Measurements from ENCODE around the gene MASTL.
"Not testable (repeated sequence)": the region's sequence is repeated elsewhere in the genome, so short reads cannot be mapped to it uniquely, and the experiment has no call there.

MASTL gene

DNA sequence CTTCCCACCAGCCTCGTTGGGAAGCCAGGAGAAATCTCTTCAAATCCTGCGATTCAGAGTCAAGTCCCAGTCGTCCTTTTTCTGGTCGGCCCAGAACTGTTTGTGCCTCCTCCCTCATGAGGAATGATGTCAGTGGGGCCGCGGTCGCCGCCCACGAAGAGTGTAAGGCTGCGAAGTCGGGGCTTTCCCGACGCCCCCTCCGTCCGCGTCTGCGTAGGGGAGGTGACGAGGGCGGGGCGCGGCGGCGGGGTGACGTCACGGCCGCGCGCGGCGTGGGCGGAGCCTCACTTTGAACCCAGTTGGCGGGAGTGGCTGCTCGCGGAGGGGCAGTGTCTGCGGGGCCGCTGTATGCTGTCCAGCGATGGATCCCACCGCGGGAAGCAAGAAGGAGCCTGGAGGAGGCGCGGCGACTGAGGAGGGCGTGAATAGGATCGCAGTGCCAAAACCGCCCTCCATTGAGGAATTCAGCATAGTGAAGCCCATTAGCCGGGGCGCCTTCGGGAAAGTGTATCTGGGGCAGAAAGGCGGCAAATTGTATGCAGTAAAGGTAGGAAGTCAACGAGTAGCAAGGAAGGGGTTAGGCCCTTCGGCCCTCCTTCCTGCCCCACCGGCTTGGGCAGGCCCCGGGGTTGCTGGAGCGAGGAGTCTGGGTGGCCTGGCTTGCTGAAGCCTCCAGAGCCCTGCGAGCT, at the start of gene MASTL:
TSS of gene MASTL (plus strand) at position 287 of the 689 bp plus-strand sequence. CDS start at position 362, 75 bp downstream.
- DNase-seq (ENCODE audit: low read depth in 2 of 3, low spot score in 2 of 3): peak; percentile 90 to 92 (median 92)

DNA sequence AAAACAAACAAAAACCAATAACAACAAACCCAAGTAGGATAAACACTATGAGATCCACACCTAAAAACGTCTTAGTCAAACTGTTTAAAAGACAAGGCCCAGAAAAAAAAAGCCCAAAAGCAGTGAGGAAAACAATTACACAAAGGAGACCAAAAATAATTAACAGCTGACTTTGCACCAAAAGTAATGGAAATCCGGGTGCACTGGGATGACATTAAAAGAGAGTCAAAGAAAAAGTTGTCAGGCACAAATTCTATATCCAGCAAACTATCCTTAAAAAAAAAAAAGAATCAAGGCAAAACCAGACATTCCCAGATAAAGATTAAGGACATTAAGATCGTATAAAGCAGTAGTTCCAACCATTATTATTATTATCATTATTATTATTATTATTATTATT, 47.0 kb upstream of the MASTL start:
- no peak for DNase-seq (ENCODE audit: low read depth in 2 of 3, low spot score in 2 of 3)

DNA sequence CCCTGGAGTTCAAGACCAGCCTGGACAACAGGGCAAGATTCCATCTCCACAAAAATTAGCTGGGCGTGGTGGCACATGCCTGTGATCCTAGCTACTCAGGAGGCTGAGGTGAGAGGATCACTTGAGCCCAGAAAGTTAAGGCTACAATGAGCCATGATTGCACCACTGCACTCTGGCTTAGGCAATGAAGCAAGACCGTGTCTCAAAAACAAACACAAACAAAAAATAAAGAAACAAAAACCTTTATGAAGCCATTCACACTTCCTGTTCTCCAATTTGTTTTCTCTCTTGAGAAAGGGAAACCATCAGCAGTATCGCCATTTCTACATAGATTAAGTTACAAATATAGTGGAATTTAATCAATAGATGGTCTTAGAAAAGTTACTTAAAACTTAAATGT, 20.8 kb upstream of the MASTL start:
- DNase-seq (ENCODE audit: low read depth in 2 of 3, low spot score in 2 of 3): no peak

DNA sequence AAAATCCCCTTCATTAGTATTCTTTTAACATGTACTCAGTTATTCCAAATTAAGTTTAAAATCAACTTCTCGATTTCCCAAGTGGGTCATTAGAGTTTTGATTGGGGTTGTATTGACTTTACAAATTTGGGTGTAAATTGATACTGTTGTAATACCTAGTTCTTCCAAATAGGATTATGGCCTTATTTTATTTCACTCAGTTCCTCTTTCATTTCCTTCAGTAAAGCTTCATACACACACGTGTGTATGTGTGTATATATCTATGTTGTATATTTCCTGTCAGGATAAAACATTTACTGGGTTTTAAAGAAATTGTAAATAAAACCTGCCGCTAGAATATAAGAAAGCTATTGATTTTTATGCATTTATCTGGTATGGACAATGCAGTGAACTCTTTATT, 16.9 kb upstream of the MASTL start:
- no peak for DNase-seq (ENCODE audit: low read depth in 2 of 3, low spot score in 2 of 3)

DNA sequence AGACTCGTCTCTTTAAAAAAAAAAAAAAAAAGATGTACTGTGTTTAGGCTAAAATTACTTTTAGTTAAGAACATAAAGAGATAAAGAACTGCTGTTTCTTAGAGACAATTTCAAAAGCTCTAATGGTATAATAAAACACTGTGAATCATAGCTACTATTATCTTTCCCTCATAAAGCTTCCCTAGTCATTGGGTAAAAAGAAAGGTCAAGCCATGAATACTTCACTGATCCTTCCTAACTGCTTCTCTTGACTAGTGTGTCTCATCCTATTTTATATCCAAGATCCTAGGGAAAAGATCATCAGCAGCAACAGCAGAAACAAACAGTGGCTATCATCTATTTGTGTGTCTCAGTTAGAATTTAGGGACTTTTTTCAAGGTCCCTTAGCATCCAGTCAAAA, 11.5 kb upstream of the MASTL start:
- no peak for DNase-seq (ENCODE audit: low read depth in 2 of 3, low spot score in 2 of 3)

DNA sequence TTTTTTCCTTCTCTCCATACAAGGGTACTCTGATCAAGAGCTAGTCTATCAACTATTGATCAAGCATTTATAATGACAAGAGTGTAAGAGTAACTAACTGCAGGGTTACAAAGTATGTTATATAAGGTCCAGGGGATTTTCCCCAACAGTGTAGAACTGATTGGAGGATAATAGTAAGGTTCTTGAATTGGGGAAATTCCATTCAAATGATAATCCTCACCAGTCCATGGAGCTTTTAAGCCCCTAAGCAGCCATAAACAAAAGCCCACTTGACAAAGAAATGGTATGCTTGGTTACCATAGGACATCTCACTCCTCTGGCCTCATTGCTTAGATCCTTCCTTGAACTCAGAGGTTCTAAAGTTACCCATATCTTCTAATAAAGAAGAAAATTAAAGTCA, 9.2 kb upstream of the MASTL start:
- DNase-seq (ENCODE audit: low read depth in 2 of 3, low spot score in 2 of 3): no peak

DNA sequence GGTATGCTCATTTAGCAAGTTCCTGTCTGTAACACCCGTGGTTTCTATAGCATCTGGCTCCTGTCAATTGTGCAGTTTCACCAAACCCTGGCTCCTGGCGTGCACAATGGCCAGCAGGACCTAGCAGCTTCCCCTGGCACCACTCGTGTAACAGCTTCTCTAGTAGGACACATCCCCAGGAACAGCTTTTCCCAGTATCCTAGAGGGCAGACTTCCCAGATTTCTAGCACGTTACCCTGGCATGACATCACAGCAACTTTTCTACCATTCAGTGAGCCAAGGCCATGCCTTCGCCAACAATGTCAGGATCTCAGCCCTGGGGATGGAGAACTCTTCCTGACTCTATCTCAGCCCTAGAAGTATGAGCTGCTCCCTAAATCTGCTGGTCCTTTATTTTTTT, 7.5 kb upstream of the MASTL start:
- no peak for DNase-seq (ENCODE audit: low read depth in 2 of 3, low spot score in 2 of 3)

DNA sequence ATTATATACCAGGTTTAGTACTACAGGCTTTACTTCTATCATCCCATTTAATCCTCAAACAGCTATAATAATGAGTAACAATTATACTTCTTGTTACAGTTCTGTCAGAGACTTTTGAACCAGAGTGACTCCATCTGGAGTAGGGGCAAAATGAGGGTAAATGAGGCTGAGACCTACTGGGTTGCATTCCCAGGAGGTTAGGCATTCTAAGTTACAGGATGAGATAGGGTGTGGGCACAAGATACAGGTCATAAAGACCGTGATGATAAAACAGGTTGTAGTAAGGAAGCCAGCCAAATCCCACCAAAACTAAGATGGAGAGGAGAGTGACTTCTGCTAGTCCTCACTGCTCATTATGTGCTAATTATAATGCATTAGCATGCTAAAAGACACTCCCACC, 4.9 kb upstream of the MASTL start:
- no peak for DNase-seq (ENCODE audit: low read depth in 2 of 3, low spot score in 2 of 3)

DNA sequence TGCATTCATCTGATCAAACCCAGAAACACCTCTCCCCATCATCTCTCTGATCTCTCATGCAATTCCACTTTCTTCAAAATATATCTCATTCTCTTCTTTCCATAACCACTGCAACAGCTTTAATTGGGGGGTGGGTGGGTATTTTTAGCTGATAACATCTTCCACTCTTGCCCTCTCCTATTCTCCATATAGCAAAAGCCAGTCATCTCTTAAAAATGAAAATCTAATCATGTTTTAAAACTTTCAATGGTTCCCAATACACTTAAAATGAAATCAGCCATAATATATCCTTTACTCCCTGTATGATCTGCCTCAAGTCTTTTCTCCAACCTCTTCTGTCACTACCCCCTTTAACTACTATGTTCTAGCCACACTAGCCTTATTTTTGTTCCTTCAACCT, 2.5 kb upstream of the MASTL start:
- DNase-seq (ENCODE audit: low read depth in 2 of 3, low spot score in 2 of 3): no peak

DNA sequence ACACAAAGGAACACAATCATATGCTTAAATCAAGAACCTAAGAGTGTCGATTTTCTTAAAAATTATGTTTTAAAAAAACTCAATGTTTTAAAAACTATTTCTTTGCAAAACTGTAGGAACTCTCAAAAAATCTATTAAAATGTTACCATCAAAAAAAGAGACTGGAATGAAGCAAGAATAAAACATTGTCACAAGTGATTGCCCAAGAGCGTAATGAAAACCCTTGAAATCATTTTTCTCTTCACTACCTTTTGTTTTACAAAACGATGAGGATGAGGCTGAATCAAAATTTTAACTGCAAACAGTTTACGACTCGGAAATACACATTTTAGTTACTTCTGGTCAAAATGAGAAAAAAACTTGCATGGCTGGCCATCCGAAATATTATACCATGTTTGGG, 1.8 kb upstream of the MASTL start:
- DNase-seq (ENCODE audit: low read depth in 2 of 3, low spot score in 2 of 3): no peak

DNA sequence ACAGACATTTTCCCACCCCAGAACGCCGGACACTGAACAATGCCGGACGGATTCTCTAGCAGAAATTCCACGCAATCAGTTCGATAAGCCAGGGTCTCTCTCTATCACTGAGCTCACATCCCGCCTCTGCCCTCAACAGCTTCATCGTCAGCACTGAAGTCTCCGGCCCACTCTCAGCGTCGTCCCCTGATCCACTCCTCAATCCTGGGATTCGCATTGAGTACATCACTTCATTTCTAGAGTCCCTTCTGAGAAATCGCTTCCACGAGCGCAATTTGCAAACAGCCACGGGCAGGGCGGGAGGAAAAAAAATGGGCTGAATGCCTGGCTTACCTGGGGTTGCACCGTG, 1.3 kb upstream of the MASTL start:
- DNase-seq (ENCODE audit: low read depth in 2 of 3, low spot score in 2 of 3): peak in 2 of 3 experiments; percentile 0 to 4

DNA sequence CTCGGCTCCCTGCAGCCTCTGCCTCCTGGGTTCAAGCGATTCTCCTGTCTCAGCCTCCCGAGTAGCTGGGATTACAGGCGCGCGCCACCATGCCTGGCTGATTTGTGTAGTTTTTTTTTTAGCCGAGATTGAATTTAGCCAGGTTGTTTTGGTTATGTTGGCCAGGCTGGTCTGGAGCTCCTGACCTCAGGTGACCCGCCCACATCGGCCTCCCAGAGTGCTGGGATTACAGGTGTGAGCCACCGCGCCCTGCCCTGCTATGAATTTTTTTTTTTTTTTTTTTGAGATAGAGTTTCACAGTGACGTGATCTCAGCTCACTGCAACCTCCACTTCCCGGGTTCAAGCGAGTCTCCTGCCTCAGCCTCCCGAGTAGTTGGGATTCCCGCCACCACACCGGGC, 1.4 kb downstream of the MASTL start:
- not testable (repeated sequence) for DNase-seq (ENCODE audit: low read depth in 2 of 3, low spot score in 2 of 3)

DNA sequence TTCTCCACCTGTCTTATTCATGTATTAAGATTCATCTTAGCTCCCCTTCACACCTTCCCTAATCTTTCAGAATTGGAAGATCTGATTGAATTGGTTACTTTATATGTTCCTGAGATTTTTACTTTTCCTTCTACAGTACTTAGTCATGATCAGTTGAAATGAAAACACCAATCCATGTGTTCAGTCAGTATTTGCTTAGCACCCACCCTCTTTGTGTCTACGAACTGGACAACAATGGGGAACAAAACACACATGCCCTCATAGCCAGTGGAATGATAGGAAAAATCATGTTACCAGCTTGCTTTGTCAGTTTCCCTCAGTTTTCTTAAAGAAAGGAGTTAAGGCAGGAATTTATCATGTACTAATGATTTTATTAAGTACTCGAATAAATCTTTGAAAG, 2.0 kb downstream of the MASTL start:
- no peak for DNase-seq (ENCODE audit: low read depth in 2 of 3, low spot score in 2 of 3)

DNA sequence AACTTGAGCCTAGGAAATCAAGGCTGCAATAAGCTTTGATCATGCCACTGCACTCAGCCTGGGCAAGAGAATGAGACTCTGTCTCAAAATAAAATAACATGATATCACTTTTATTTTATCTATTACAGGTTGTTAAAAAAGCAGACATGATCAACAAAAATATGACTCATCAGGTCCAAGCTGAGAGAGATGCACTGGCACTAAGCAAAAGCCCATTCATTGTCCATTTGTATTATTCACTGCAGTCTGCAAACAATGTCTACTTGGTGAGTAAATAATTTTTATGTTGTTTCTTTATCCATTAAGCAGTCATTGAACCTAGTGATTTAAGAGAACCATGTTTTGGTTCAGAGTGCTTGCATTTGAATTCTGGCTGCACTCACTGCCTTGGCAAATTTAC, 3.3 kb downstream of the MASTL start:
- DNase-seq (ENCODE audit: low read depth in 2 of 3, low spot score in 2 of 3): no peak

DNA sequence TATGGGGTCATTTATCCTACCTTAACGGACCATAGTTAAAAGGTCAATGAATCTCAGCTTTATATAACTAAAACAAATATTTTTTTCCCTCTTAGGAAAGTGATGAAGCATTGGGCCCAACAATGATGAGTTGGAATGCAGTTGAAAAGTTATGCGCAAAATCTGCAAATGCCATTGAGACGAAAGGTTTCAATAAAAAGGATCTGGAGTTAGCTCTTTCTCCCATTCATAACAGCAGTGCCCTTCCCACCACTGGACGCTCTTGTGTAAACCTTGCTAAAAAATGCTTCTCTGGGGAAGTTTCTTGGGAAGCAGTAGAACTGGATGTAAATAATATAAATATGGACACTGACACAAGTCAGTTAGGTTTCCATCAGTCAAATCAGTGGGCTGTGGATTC, 14.7 kb downstream of the MASTL start:
- no peak for DNase-seq (ENCODE audit: low read depth in 2 of 3, low spot score in 2 of 3)

DNA sequence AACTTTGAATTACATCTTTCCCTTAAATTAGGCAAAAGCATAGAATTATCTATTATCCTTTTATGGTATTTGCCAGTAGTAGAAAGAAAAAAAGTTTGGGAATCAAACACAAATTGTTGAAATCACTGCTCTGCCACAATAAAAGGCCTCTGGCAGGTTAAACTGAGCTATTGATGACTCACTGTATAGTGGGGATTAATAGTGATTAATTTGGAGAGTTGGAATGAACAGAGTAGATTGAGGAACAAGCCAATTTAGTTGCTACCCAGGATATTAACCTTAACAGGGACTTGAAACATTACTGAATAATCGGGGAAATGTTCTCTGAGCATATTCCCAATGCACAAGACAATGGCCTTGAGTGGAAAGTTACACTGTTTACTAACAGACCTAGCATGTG, 33.1 kb downstream of the MASTL start:
- DNase-seq (ENCODE audit: low read depth in 2 of 3, low spot score in 2 of 3): no peak

DNA sequence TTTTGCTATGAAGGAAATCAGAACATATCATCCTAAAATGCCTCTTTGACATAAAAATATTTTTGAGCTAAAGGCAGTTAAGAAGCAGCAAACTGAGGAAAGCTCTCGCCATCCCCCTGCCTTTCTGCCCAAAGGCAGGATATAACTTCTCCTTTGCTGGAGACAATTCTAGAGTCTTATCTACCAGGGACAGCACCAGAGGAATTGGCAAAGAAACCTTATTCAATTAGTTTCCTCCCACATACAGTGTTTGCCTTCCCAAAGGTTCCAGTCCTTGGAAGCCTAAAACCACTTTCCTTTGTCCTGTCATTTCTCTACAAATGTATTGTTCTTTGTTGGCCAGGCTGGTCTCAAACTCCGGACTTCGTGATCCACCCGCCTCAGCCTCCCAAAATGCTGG, 33.7 kb downstream of the MASTL start:
- no peak for DNase-seq (ENCODE audit: low read depth in 2 of 3, low spot score in 2 of 3)

DNA sequence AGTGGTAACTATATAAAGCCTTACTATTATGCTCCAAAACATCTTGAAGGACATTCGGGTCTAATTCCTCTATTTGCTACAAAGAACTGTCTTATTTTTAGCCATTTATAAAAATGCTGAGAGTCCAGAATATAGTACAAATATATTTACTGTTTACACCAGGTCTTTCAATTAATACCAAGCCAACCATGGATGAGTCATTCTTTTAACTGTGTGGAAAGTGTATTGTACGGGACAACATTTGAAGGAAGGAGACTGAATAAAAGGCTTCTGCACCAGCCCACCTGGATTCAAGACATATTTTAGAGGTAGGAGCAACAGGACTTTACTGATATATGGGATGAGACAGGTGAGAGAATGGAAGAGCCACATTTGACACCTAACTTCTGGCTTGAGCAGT, 35.4 kb downstream of the MASTL start:
- no peak for DNase-seq (ENCODE audit: low read depth in 2 of 3, low spot score in 2 of 3)

DNA sequence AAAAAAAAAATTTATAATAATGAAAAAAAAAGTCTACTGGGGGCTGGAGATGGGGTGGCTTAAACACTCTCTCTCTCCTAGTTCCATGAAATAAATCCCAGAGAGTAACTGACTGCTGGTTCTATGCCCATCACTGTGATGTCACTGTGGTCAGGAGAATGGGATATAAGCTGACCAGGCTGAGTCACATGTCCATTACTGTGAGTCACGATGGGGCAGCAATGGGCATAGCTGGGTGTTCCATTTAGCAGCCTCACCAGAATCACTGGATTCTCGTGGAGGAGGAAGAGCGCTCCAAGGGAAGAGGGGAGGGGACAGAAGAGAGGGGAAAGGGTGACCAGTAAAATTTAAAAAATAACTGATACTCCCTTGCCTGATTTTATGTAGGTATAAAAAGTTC, 37.1 kb downstream of the MASTL start:
- DNase-seq (ENCODE audit: low read depth in 2 of 3, low spot score in 2 of 3): no peak

DNA sequence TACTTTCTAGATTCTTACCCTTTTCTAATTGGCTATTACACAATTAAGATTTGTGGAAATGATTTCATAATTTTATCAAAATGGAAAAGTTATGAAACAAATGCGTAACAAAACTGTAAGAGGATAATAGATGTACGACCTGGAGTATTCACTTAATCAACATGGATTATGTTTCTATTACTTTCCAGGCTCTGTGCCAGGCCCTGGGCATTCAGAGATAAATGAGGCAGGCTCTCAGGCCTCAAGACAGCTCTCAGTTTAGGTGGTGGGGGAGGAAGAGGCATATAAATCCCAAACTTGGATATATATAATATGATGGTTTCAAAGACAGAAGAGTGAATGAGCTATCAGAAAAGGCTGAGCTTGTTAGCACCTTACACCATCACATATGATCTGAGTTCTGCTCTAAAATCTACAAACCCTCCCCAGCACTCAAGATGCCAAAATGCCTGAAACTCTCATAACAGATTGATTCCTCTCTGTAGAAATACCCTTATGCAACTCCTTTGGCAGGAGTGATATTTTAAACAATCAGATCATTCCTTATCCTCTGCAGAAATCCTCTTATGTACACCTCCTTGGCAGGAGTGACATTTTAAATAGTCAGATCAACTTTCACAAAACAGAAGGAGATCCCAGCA, 42.9 kb downstream of the MASTL start:
- no peak for DNase-seq (ENCODE audit: low read depth in 2 of 3, low spot score in 2 of 3)

DNA sequence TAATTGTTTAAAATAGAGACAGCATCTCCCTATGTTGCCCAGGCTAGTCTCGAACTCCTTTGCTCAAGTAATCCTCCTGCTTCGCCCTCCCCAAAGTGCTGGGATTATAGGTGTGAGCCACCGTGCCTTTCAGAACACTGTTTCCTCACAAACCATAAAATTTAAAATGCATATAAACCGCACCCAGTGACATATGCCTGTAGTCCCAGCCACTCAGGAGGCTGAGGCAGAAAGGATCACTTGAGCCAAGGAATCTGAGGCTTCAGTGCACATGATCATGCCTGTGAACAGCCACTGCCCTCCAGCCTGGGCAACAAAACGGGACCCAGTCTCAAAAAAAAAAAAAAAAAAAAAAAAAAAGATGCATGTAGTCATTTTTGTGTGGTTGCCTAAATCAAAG, 48.7 kb downstream of the MASTL start:
- no peak for DNase-seq (ENCODE audit: low read depth in 2 of 3, low spot score in 2 of 3)

DNA sequence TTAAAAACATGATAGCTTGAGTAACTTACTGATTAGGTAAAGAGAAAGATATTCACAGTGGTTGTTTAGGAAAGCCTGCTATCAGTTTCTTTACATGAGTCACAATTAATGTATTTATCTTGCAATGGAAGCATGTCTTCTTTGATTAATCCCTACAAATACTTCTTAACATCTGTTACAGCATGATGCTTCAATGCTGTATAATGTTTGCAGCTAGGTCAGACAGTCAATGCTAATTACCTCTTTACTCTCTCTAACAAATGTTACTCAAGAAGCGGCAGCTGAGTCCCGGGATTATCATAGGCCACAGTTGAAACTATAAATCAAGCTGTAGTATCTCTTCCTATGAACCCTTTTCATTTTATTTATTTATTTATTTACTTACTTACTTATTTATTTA, 52.2 kb downstream of the MASTL start:
- DNase-seq (ENCODE audit: low read depth in 2 of 3, low spot score in 2 of 3): no peak

DNA sequence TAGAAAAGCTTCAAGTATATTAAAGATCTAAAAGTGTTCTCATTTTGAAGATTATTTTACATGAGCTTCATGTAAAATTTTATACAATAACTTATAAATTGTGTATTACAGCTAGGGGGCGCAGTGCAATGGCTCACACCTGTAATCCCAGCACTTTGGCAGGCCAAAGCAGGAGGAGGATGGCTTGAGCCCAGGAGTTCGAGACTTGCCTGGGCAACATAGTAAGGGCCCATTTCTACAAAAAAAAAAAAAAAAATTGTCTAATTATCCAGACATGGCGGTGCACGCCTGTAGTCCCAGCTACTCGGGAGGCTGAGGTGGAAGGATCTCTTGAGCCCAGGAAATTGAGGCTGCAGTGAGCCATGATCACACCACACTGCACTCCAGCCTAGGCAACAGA, 68.8 kb downstream of the MASTL start:
- no peak for DNase-seq (ENCODE audit: low read depth in 2 of 3, low spot score in 2 of 3)
